ENCODE data around the gene BOD1L2.

DNA sequence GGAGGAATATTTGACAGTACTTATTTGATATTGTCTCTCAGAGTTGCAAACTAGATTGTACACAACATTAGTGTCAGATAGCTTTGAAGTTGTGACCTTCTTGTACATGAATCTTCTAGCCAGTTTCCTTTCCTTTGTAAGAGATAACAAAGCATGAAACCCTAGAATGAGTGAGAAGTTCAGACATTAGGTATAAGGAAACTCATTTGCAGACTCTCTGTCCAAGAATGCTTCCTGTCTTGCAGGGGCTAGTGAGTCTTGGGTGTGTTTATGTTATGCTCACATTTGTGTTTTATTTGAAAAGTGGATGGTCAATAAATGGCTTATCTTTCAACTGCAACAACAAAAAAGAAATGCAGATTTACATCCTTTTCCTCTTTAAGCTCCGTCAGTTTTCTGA is 1.4 kb downstream of the BOD1L2 start:
- TF ChIP-seq POLR2A (IDR thresholded peaks at IDR 0.05) = no peak
- TF ChIP-seq CTCF (IDR thresholded peaks at IDR 0.05) = no peak

Measured in body of pancreas (tissue), 4 donors.